Sciatic nerve (tissue), 2 donors: Measurements from ENCODE around the gene BCL7A. TPM values are rescaled to one million over a fixed set of nuclear protein-coding genes. Genes with fewer than 3 reads are reported as not detected.
A peak's percentile ranks its signal among the peaks of the same experiment; 100 is the strongest.

Experiments
- ATAC-seq: fragments of 200-7000 bp; cut with Tn5 transposase; one replicate; pipeline ENCODE4 v1.9.1; 2020; ENCODE audit warnings: mild to moderate bottlenecking, moderate library complexity
- DNase-seq: peaks from one replicate; pipeline ENCODE4 v3.0.0-alpha.2; 2020; ENCODE audit warnings: low spot score
- intact Hi-C: fragments of 100-400 bp; cut with DNase I; formaldehyde crosslinking; loops from one replicate; pipeline ENCODE4 v1.14.2; 2022
- total RNA-seq: library from RNA; stranded (reverse); fragmentation: NEBNext Ultra II Directional; extraction: Animal tissue kit (Norgen Biotek cat#: 25700); gene quantifications from one replicate; pipeline ENCODE4 v1.2.1, GENCODE V29; 2021
- donor health status: DM: no; HTN: no; CAD: no.
- donor health status: DM: no; HTN: no; CAD: no.

Gene BCL7A
- total RNA-seq, 1 donor from 2014 or later, result 5.8 TPM

DNA sequence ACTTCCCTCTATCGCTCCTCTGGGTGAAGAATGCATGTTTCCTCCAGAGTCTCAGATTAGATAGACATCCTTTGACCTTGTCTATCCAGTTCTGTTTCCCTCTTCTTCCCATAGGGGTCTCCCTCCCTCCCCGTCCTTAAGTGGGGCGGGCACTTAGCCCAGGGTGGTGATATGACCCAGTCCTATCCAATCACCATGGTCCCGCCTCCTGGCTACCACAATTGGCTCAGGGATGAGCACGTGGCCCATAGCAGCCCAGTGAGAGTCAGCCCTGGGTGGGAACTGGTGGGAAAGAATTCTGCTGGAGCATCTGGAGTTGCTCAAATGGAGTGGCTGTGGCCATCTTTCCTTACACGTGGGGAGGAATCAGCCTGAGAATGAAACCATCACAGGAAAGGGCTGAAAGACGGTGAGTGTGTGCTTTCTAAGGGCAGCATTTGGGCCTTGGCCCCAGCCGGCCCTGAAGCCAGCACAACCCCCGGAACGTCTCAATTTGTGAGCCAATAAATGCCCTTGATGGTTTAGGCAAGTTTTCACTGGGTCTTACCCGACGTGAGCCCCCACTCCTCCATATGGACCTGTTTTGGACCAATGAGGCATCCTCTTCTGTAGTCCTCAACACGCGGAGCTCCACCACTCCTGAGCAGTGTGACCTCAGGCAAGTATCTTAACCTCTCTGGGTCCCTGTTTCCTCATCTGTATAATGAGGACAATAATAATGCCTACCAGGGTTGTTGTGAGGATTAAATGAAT lies 42.5 kb downstream of the BCL7A start:
- DNase-seq (peak; percentile 76), ATAC-seq (peak; percentile 79)
- intact Hi-C loops, result no loop called here

DNA sequence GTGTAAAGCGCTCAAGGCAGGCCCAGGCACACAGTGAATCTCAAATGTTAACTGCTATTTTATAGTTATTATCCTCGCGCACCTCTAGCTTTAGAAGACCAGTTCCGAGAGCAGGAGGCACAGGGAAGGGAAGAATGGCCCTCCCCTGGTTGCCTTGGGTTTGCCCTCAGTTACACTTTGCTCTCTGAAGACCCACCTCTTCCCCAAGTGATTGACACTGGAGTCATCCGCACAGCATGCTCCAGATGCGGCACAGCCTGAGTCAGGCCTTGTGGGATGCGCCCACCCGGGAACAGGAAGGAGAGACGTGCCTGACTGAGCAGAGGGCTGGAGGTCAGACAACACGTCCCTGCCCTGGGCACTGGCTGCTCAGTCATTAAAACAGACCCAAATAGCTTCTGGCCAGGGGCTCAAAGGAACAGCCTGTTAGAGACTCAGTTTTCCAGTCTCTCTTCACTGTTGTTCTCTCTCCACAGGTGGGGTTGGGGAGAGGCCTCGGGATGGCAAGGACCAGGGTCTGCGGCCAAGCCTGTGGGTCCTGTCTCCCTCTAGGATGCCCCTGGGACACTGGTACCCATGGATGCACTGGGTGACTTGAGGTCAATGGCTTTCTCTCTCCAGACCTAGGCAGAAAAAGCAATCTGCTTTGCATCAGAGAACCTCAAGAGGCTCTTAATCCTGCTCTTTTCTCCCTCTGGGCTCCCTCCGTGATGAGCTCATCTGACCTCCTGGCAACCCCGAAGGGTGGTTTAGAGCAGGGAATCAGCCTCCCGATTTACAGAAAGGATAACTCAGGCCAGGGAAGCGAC lies 43.3 kb downstream of the BCL7A start:
- intact Hi-C loops, result no loop called here
- DNase-seq (no peak), ATAC-seq (no peak)

DNA sequence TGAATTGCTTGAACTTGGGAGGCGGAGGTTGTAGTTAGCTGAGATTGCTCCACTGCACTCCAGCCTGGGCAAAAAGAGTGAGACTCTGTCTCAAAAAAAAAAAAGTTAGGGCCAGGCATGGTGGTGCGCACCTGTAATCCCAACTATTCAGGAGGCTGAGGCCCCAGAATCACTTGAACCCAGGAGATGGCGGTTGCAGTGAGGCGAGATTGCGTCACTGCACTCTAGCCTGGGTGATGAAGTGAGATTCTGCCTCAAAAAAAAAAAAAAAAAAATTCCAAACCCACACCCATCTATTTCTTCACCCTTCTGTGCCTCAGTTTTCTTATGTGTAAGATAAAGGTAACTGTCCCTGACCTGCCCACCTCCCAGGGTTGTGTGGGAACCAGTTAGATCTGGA lies 45.9 kb downstream of the BCL7A start:
- no peak for DNase-seq
- intact Hi-C loops, result no loop called here
- no peak for ATAC-seq

DNA sequence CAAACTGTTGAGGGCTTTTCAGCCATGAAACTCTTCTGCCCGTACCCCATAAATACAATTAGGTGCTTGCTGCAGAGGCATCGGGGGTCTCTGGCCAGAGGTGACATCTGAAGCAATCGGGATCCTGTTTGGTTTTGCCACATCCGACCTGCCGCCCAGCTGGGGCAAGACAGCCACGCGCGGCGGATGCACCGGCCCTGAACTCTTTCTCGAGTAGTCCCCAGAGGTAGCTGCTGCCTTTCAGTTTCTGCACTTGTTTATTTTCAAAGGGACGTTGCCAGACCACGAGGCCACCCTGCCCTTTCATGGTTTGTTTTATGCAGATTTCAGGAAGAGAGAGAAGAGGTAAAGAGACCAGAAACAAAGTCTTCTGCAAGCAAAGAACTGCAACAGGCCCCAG lies 46.3 kb downstream of the BCL7A start:
- intact Hi-C loops, result no loop called here
- ATAC-seq, result peak; percentile 66
- peak; percentile 78 for DNase-seq

DNA sequence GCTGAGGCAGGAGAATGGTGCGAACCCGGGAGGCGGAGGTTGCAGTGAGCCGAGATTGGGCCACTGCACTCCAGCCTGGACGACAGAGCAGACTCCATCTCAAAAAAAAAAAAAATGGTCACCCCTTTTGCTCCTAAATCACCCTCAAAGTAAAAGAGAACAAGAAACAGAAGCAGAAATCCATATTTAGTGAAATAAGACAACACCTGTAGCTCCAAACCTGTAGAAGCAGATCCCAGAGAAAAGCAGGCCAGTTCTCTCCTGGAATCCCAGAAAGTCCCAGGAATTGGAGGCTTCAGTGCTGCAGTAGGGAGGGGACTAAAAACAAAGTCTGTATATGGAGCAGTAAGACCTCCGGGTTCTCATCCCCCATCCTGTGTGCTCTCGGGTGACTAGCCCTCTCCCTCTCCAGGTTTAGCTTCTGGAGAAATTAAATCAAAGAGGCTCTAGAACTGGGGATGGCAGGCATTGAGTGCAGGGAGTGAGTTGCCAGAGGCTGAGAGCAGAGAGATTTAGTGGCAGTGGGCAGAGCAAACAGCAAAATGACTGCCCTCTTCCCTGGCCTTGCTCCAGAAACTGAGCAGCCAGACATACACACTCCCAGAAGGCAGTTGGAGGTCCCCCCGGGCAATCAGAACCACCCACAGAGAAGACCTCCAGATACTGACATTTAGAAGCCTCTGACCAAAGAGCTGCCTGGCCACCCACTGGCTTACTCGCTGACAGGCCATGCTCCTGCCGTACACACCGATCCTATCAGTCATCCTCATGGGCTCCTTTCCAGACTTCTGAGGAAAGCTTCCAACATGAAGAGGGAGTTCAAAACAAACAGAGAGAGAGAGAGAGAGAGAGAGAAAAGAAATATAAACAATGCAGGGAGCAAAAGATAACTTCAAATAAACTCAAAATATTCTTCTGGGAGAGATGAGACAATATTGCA lies 50.6 kb downstream of the BCL7A start:
- ATAC-seq (peak; percentile 64), DNase-seq (no peak)
- intact Hi-C loops, result no loop called here

DNA sequence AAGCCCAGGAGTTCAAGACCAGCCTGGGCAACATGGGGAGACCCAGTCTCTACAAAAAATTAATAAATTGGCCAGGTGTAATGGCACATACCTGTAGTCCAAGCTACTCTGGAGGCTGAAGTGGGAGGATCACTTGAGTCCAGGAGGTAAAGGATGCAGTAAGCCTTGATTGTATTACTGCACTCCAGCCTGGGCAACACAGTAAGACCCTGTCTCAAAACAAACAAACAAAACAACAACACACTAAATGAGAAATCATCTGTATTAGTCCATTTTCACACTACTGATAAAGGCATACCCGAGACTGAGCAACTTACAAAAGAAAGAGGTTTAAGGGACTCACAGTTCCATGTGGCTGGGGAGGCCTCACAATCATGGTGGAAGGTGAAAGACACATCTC lies 52.1 kb downstream of the BCL7A start:
- ATAC-seq (no peak), DNase-seq (no peak)
- intact Hi-C loops, result no loop called here

DNA sequence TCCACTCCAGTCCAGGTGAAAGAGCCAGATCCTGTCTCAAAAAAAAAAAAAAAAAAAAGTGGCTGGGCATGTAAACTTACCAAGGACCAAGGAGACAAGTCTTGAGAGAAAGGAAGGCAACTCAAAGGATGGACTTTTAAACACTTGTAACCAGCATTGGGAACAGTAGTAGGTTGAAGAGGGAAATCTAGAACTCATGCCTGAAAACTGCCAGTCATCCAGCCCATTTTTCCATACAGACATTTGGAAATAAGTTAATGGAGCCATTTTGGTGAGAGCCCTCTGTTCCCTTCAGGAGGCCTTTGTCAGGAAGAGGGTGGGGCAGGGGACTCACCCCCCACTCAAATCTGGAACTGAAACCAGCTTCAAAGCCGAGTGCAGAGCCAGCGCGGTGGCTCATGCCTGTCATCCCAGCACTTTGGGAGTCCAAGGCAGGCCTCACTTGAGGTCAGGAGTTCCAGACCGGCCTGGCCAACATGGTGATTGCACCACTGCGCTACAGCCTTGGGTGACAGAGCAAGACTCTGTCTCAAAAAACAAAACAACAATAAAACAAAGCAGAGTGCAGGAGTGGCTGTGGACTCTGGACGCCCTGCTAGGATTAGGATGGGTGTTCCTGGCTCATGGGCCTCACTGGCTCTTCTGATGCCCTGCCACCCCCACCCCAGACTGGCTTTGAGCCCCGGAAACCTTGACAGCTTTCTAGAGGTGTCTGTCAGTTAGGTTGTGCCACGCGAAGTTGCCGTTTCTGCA lies 55.2 kb downstream of the BCL7A start:
- DNase-seq, result no peak
- intact Hi-C loops, result no loop called here
- no peak for ATAC-seq

DNA sequence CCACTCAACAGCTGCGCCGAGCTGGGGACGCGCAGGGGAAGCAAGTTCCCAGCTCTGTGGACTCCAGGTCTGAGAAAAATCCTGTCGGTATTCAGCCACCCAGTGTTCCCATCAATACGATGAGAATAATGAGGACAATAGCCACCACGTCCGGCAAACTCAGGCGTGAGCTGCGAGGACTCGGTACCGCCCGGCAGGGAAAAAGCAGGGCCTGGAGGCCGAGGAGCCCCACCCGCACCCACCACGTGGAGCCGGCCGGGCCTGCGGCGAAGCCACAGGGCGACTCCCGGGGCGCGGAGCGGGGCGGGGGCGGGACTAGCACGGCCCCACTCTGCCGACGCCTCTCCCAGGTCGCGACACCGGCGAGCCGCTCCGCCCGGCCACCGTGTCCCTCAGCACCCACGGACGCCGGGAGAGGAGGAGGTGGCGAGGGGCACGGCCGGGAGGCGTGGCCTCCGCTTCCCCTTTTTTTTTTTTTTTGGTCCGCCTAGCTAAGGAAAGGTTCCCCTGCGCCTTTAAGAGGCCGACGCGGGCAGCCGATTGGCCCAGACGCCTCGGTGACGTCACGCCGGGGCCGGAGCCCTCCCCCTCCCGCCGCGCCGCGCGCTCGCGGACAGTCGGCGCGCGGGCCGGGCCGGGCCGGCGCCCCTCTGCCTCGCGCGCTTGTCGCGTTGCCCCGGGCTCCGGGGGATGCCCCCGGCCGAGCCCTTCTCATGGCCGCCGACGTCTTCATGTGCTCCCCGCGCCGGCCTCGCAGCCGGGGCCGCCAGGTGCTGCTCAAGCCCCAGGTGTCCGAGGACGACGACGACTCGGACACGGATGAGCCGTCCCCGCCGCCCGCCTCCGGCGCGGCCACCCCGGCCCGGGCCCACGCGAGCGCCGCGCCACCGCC lies 56.7 kb downstream of the BCL7A start, which contains the start of gene MLXIP:
Gene MLXIP, plus strand, starts transcription at position 616 of the 892 bp plus-strand sequence. Its CDS starts 98 bp downstream, at position 714.
- DNase-seq (peak; percentile 97), ATAC-seq (peak; percentile 93)
- intact Hi-C loops, result no loop called here

DNA sequence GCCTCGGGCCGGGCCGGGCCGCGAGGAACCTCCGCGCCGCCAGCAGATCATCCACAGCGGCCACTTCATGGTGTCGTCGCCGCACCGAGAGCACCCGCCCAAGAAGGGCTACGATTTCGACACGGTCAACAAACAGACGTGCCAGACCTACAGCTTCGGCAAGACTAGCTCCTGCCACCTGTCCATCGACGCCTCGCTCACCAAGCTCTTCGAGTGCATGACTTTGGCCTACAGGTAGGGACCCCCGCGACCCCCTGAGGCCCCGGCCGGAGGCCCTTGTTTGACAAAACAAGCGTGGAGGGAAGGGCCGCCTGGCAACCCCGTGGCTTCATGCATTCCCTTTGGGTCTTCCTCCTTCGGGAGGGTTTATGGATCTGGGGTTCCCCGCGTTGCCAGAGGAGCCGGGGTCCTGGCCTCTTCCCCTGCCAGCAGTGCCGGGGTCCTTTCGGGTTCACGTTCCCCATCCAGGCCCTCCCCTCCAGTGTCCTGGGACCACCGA lies 57.4 kb downstream of the BCL7A start:
- no peak for DNase-seq
- intact Hi-C loops, result no loop called here
- ATAC-seq, result no peak

DNA sequence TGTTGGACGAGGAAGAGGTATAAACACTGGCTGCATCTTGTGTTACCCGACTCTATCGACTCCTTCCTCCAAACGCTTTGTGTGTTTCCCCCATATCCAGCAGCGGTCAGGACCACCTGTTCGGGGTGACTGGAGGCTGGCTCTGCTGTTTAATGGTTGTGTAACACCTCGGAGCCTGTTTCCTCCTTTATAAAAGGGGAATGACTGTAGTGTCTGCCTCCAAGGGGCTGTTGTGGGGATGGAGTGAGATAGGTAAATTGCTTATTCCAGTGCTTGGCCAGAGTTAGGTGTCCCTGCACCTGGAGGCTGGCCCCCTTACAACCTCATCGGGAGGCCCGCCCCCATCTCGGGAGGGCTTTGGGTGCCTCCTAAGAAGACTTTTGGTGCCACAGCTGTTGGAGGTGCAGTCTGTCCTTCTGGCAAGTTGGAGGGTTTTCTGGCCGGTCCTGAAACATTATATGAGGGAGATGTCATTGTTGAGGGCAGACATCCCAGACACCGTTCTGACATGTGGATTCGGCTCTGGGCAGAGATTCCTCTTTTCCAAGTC lies 57.9 kb downstream of the BCL7A start:
- intact Hi-C loops, result no loop called here
- ATAC-seq (no peak), DNase-seq (no peak)

DNA sequence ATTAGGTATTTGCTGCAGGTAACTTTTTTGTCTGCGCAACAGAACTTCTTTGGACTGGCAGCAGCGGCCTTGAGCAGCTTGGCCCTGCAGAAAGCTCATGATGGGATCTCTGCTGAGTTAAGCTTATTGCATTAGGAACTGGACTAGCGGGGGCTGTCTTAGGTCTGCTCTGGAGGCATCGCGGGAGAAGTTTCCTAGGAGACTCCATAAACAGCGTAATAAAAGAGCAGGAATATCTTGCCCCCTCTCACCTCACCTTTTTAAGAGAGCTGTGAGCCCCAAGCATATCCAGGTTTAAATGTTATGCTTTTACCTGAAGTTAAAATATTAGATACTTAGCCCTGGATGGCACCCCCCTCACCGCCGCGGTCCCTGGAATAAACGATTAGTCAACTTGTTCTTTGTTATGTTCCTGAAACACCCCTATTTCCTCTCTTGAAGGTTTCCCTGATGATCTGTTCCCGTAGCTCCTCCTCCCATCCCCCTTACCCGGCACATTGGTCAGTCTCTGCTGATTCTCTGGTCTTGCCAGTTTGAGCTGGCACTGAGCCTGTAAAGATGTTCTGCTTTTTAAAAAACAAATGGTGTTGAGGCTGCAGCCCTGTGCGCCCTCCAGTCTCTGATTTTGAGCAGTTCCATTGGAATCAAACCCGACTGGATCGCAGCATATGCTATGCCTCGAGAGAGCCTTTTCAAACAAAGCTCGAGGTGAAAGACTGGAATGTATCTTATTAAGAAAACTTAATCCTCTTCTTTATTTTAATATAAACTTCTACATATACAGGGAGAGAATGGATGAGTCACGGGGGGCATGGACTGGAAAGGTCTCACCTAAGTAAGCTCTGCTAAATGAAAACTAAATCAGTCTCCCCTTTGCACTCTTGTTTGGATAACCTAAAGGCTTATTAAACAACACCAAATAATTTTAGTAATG lies 58.7 kb downstream of the BCL7A start:
- DNase-seq, result no peak
- ATAC-seq, result peak; percentile 59
- intact Hi-C loops, result no loop called here

DNA sequence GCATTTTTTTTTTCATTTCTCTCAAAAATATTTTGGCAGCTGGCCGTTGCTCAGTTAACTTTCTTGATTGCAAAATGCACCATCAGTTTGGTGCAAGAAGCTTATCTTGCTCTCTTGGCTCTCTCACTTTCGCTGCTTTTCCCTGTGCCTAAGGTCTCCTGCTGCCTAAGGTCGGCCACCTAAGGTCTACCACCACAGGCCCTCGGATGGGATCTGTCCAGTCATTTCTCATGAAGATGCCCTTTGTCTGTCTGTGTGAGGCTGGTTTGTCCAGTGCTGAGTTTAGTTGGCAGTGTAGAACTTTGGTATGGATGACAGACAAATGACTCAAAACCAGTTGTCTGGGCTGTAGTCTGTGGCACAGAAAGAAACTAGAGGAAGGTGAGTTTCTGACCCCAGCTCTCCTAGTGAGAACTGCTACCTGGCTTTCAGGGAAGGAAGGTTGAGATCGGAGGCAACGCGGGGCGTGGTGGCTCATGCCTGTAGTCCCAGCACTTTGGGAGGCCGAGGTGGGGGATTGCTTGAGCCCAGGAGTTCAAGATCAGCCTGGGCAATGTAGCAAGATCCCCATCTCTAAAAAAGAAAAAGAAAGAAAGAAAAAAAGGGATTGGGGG lies 59.5 kb downstream of the BCL7A start:
- DNase-seq, result no peak
- intact Hi-C loops, result no loop called here
- no peak for ATAC-seq

DNA sequence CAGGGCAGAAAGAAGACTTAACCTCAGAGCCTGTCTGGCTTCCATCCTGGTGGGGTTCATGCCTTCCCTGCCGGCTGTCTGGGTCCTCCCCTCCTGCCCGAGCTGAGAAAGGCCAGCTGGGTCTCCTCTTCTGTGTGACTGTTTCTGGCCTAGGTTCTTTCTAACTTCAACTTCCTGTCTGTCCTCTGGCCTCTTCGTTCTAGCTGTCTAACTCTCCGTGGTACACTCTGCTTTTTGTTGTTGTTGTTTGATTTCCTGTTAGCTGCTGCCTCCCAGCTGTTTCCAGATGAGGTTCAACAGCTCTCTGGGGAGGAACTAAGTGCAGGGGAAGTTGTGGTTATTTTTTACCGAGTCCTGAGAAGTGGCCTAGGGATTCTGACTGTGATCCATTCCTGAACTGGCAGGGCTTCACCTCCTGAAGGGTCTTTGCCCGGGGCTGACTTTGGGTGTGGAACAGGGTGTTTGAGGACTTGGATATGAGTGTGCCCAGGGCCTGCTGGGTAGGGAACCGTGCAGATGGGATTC lies 60.1 kb downstream of the BCL7A start:
- intact Hi-C loops, result no loop called here
- DNase-seq, result no peak
- ATAC-seq, result peak; percentile 73

DNA sequence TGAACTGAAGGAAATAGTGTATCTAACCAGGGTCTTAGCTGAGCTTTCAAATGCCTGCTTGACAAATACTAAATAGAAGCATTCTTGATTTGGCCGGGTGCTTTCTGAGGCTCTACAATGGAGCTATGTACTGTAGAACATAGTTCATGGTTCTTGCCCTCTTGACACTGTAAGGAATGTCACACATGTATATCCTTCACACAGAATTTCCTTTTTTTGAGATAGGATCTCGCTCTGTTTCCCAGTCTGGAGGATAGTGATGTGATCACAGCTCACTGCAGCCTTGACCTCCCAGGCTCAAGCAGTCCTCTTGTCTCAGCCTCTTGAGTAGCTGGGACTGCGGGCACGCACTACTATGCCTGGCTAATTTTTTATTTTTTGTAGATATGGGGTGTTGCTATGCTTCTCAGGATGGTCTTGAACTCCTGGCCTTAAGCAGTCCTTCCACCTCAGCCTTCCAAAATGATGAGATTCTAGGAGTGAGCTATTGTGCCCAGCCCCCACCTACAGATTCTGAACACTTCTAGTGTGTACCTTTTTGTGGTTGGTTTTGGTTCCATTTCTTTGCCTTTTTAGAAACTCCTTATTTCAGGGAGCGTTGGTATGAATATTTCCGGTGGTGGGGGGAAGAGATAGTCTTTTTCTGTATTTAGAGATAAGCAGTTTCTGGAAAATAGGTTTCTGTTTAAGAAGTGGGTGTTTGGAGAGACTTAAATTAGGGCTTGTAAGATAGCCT lies 61.1 kb downstream of the BCL7A start:
- DNase-seq (no peak), ATAC-seq (no peak)
- intact Hi-C loops, result no loop called here

DNA sequence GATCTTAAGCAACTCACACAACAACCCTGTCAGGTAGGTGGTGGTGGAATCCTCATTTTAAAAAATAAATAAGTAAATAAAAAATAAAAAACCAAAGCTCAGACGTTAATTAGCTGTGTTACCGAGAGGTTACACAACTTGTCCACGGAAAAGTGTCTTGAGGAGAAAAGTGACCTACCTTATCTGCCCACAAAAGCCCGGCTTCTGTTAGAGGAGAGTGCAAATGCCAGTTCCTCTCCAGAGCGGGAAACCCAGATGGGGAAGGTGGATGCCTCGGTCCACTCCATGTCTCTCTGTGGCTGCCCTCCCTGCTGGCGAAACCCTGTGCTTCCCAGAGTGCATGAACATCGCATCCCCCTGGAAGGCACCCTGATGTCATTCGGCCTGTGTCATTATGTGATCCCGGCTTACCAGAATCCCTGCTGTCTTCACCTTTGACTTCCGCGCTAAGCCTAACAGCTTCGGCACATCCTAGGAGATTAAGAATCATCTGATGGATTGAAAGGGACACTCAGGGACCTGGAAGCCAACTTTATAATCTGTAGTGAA lies 63.2 kb downstream of the BCL7A start:
- DNase-seq, result no peak
- intact Hi-C loops, result no loop called here
- ATAC-seq, result no peak
